HL-60 (cell line): Measurements from ENCODE around the gene DLD.

Experiments
- CTCF ChIP-seq: IDR thresholded peaks from one replicate; pipeline ENCODE4 v1.5.1; 2011; ENCODE audit warnings: low read length, control low read depth, inconsistent platforms; ENCODE audit not compliant: insufficient read depth
- GABPA ChIP-seq: IDR thresholded peaks from 2 replicates; pipeline ENCODE4 v1.6.1; 2012; ENCODE audit warnings: low read depth
- POLR2AphosphoS5 ChIP-seq: IDR thresholded peaks from 2 replicates; pipeline ENCODE4 v1.6.1; 2012; ENCODE audit warnings: low read depth
- REST ChIP-seq: IDR thresholded peaks from 2 replicates; pipeline ENCODE4 v1.6.1; 2012; ENCODE audit warnings: low read depth; ENCODE audit not compliant: insufficient replicate concordance

DNA sequence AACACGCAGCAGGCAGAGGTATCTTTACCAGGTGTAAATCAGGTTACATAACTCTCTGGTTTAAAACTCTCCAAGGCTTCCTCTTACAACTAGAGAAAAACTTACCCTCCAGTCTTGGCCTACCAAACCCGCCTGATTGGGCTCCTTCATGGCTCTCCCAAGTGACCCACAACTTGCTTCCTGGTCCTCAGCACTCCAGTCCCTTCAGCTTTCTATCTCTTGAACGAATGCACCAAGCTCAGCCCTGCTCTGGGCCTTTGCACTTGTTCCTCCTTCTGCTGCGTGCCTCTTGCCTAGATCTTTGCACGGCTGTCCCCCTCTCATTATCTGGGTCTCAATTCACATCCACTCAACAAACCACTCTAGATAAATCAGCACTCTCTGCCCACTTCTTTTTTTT, 32.7 kb upstream of the DLD start:
- TF ChIP-seq CTCF (no peak), POLR2AphosphoS5 (no peak), GABPA (no peak), REST (no peak)
